RWPE2 (cell line): ENCODE data around the gene TXNDC11.

Experiments
- ATAC-seq: fragments of 200-7000 bp; cut with Tn5 transposase; 3 replicates; pipeline ENCODE4 v1.9.1; 2021; ENCODE audit warnings: low read depth
- DNase-seq: peaks from one replicate; pipeline ENCODE4 v3.0.0-alpha.2; 2020; ENCODE audit warnings: low spot score
- H3K27ac ChIP-seq: fragments of 450-650 bp; 2 replicates; pipeline ENCODE4 v1.5.1; 2017; ENCODE audit warnings: mild to moderate bottlenecking; ENCODE audit not compliant: poor library complexity, severe bottlenecking
- H3K27me3 ChIP-seq: fragments of 250-450 bp; sonication (Bioruptor Pico); 2 replicates; pipeline ENCODE4 v1.5.1; 2021; ENCODE audit warnings: mild to moderate bottlenecking, moderate library complexity; ENCODE audit not compliant: insufficient read depth, poor library complexity, severe bottlenecking
- H3K36me3 ChIP-seq: fragments of 250-450 bp; sonication (Bioruptor Pico); 2 replicates; pipeline ENCODE4 v1.5.1; 2020; ENCODE audit warnings: low read depth, mild to moderate bottlenecking, moderate library complexity
- H3K4me1 ChIP-seq: fragments of 250-450 bp; sonication (Bioruptor Pico); 2 replicates; pipeline ENCODE4 v1.5.1; 2021; ENCODE audit warnings: mild to moderate bottlenecking, moderate library complexity; ENCODE audit not compliant: insufficient read depth, poor library complexity, severe bottlenecking
- H3K4me3 ChIP-seq: fragments of 250-450 bp; sonication (Bioruptor Pico); 2 replicates; pipeline ENCODE4 v1.5.1; 2021; ENCODE audit warnings: mild to moderate bottlenecking, moderate library complexity; ENCODE audit not compliant: severe bottlenecking
- H3K9me3 ChIP-seq: fragments of 250-450 bp; sonication (Bioruptor Pico); 2 replicates; pipeline ENCODE4 v1.5.1; 2021; ENCODE audit warnings: mild to moderate bottlenecking, moderate library complexity; ENCODE audit not compliant: severe bottlenecking
- TF ChIP-seq, protein P1 (sequence below): fragments of 450-650 bp; IDR thresholded peaks from one replicate; pipeline ENCODE4 v1.5.1; 2017; ENCODE audit warnings: mild to moderate bottlenecking, moderate library complexity; ENCODE audit not compliant: poor library complexity, severe bottlenecking

Gene TXNDC11

DNA sequence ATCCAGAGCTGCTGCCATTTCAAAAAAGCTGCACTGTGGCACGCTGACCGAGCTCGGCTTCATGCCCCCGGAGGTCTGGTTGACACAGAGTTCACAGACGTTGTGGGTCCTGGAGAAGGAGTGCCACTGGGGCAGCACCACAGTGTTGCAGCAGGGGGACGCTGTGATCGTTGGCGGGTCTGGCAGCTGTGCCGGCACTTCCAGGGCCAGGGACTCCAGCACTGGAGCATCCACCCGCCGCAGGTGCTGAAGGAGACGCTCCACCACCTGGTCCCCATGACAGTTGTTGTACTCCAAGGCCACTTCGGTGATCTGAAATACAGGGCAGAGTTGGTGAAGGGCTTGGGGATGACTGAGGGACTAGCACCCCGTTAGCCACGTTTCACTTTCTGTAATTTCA is 50.9 kb downstream of the TXNDC11 start:
- Histone ChIP-seq H3K4me1 (peaks cover 5% of the 10 kb centered on the region), H3K36me3 (peaks cover 89% of the 10 kb centered on the region), H3K27ac (no peak overlapping the region), H3K4me3 (no peak overlapping the region), H3K27me3 (no peaks in the 10 kb centered on the region), H3K9me3 (no peaks in the 10 kb centered on the region)
- no peak for DNase-seq
- no peak for ATAC-seq
- TF ChIP-seq, protein P1, sequence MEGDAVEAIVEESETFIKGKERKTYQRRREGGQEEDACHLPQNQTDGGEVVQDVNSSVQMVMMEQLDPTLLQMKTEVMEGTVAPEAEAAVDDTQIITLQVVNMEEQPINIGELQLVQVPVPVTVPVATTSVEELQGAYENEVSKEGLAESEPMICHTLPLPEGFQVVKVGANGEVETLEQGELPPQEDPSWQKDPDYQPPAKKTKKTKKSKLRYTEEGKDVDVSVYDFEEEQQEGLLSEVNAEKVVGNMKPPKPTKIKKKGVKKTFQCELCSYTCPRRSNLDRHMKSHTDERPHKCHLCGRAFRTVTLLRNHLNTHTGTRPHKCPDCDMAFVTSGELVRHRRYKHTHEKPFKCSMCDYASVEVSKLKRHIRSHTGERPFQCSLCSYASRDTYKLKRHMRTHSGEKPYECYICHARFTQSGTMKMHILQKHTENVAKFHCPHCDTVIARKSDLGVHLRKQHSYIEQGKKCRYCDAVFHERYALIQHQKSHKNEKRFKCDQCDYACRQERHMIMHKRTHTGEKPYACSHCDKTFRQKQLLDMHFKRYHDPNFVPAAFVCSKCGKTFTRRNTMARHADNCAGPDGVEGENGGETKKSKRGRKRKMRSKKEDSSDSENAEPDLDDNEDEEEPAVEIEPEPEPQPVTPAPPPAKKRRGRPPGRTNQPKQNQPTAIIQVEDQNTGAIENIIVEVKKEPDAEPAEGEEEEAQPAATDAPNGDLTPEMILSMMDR, result no peak

DNA sequence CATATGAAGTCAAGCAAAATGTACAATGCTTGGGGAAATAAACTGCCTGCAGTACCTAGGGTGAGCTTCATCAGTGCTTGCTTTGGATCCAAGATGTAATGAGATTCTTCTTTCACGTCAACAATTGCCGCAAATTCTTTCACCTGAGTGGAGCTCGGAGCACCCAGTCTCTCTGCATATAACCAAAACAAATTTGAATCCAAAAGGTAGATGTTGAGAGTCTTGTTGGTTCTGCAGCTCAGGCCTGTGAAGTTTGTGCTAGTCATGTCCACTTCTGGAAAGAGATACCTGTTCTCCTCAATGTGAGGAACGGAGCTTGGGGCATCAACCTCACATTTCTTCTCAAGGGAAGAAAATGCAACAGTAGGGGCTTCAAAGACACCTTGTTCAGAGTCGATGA is 51.4 kb downstream of the TXNDC11 start:
- ATAC-seq, result no peak
- Histone ChIP-seq H3K4me3 (no peak overlapping the region), H3K27ac (no peak overlapping the region), H3K4me1 (peaks cover 5% of the 10 kb centered on the region), H3K36me3 (peaks cover 90% of the 10 kb centered on the region), H3K9me3 (no peaks in the 10 kb centered on the region), H3K27me3 (no peaks in the 10 kb centered on the region)
- TF ChIP-seq, protein P1, result no peak
- DNase-seq, result no peak

DNA sequence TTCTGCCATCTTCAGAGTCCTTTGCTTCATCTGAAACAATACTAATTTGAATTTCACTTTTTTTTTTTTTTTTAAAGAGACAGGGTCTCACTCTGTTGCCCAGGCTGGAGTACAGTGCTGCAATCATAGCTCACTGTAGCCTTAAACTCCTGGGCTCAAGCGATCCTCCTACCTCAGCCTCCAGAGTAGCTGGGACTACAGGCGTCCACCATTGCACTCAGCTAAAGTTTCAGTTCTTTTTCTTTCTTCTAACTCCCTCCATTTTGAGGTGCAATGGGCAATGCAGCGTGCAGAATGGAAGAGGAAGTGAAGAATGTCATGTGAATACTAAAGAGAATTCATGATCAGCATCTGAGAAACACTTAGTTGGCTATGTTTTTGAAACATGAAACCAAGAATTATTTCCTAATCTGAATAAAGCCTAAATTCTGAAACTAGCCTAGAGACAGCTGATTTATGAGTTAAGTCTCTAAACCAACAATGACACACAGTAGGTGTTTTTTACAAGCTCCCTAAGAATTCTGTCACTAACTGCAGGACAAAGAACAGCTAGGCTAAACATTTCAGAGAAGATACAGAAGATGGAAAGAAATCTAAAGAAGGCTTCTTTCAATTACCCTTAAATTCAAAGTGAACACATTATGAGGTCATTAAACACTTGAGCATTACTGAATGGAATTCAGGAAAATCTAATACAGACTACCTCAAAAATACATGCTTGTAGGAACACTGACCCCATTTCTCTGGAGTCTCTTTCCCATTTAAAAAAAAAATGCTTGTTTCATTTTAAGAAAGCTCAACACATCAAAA is 53.4 kb downstream of the TXNDC11 start:
- H3K36me3 ChIP-seq, result peaks cover 92% of the 10 kb centered on the region
- H3K4me1 ChIP-seq, result peaks cover 5% of the 10 kb centered on the region
- no peaks in the 10 kb centered on the region for H3K27me3 ChIP-seq
- TF ChIP-seq, protein P1, result no peak
- H3K27ac ChIP-seq, result no peak overlapping the region
- no peak for DNase-seq
- no peak for ATAC-seq
- no peak overlapping the region for H3K4me3 ChIP-seq
- H3K9me3 ChIP-seq, result no peaks in the 10 kb centered on the region

DNA sequence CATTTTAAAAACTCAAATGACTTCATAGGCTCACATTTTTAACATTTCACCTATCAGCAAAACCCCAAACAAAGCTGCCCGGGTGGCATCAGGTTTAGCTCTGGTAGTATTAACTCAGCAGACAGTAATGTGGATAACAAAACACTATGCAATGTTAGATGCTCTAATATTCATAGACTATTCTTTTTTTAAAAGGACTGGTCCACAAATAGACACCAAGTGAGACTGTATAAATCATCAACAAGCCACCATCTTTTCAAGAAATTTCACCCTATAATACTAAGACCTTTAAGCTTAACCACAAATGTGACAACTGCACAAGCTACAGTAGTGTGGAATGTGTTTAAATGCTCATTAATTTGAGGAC is 54.2 kb downstream of the TXNDC11 start:
- ATAC-seq, result no peak
- H3K9me3 ChIP-seq, result no peaks in the 10 kb centered on the region
- peaks cover 5% of the 10 kb centered on the region for H3K4me1 ChIP-seq
- DNase-seq, result no peak
- H3K36me3 ChIP-seq, result peaks cover 92% of the 10 kb centered on the region
- TF ChIP-seq, protein P1, result no peak
- H3K27me3 ChIP-seq, result no peaks in the 10 kb centered on the region
- no peak overlapping the region for H3K4me3 ChIP-seq
- no peak overlapping the region for H3K27ac ChIP-seq
